Endodermal cell (in vitro differentiated cells): Measurements from ENCODE around the gene HOXC9. TPM values are rescaled to one million over a fixed set of nuclear protein-coding genes. Genes with fewer than 3 reads are reported as not detected.

Experiments
- DNase-seq: peaks from one replicate; pipeline ENCODE4 v3.0.0-alpha.2; 2017
- H3K27ac ChIP-seq: 2 replicates; pipeline ENCODE4 v1.5.1; 2013; ENCODE audit warnings: mild to moderate bottlenecking, low read depth, low read length, moderate library complexity
- H3K27me3 ChIP-seq: 2 replicates; pipeline ENCODE4 v1.6.1; 2013; ENCODE audit warnings: mild to moderate bottlenecking, low read length, moderate library complexity; ENCODE audit not compliant: insufficient read depth, control insufficient read depth, poor library complexity, severe bottlenecking
- H3K36me3 ChIP-seq: 2 replicates; pipeline ENCODE4 v1.7.0; 2013; ENCODE audit warnings: mild to moderate bottlenecking, low read length, moderate library complexity; ENCODE audit not compliant: control insufficient read depth, insufficient read depth
- H3K4me1 ChIP-seq: one replicate; pipeline ENCODE4 v1.7.0; 2013; ENCODE audit warnings: low read length; ENCODE audit not compliant: control insufficient read depth, insufficient read depth
- H3K4me3 ChIP-seq: 2 replicates; pipeline ENCODE4 v1.5.1; 2013; ENCODE audit warnings: mild to moderate bottlenecking, low read length, moderate library complexity
- H3K9ac ChIP-seq: 2 replicates; pipeline ENCODE4 v1.6.1; 2013; ENCODE audit warnings: mild to moderate bottlenecking, low read length, moderate library complexity; ENCODE audit not compliant: poor library complexity, severe bottlenecking; ENCODE audit errors: extremely low read depth
- H3K9me3 ChIP-seq: 2 replicates; pipeline ENCODE4 v1.6.1; 2013; ENCODE audit warnings: mild to moderate bottlenecking, low read length, moderate library complexity; ENCODE audit not compliant: control insufficient read depth
- H3K27ac Mint-ChIP-seq: 2 replicates; pipeline ENCODE4 v1.8.0; 2020; ENCODE audit warnings: mixed read lengths
- H3K27me3 Mint-ChIP-seq: 2 replicates; pipeline ENCODE4 v1.8.0; 2021; ENCODE audit warnings: mild to moderate bottlenecking, mixed read lengths; ENCODE audit not compliant: insufficient read depth
- H3K36me3 Mint-ChIP-seq: 2 replicates; pipeline ENCODE4 v1.8.0; 2020; ENCODE audit warnings: low read depth, mixed read lengths
- H3K4me1 Mint-ChIP-seq: 2 replicates; pipeline ENCODE4 v1.8.0; 2020; ENCODE audit warnings: mixed read lengths
- H3K4me3 Mint-ChIP-seq: 2 replicates; pipeline ENCODE4 v1.8.0; 2020; ENCODE audit warnings: mild to moderate bottlenecking, moderate library complexity, mixed read lengths
- H3K9me3 Mint-ChIP-seq: 2 replicates; pipeline ENCODE4 v1.8.0; 2020; ENCODE audit warnings: mild to moderate bottlenecking, mixed read lengths
- CTCF ChIP-seq: fragments of 200-600 bp; sonication (generic); conservative IDR thresholded peaks from 2 replicates; pipeline ENCODE4 v1.5.0; 2021; ENCODE audit warnings: antibody characterized with exemption, mild to moderate bottlenecking
- WGBS, 2 experiments: methylation state at CpG; one replicate each; pipeline versions ENCODE4 v1.1.5 to v1.1.7; 2013; ENCODE audit warnings: missing lambda C conversion rate in 2 of 2, mixed read lengths in 1 of 2; ENCODE audit not compliant: insufficient coverage in 1 of 2, insufficient read length in 1 of 2; 5-methylcytosine and 5-hydroxymethylcytosine counted together
- total RNA-seq, 2 donors: library from RNA; stranded (reverse); fragmentation: NEBNext Ultra II Directional in 1 of 2; extraction: Animal tissue kit (Norgen Biotek cat#: 25700) in 1 of 2; gene quantifications; 2 replicates in 1 of 2; 3 replicates in 1 of 2; pipeline ENCODE4 v1.2.1, GENCODE V29; 2021

The HOXC9 gene
- total RNA-seq, 2 donors from 2014 or later, result not detected

- Histone ChIP-seq H3K4me3 (no peak overlapping the region), H3K36me3 (no peaks in the 10 kb centered on the region), H3K4me1 (no peaks in the 10 kb centered on the region), H3K9ac (no peak overlapping the region), H3K9me3 (peaks cover 7% of the 10 kb centered on the region), H3K27ac (no peak overlapping the region), H3K27me3 (peaks cover 100% of the 10 kb centered on the region)
- Mint-ChIP-seq H3K9me3 (peaks cover 17% of the 10 kb centered on the region), H3K4me3 (peak overlapping the region; percentile 34), H3K4me1 (peaks cover 15% of the 10 kb centered on the region), H3K27me3 (peaks cover 100% of the 10 kb centered on the region), H3K27ac (no peak overlapping the region), H3K36me3 (no peaks in the 10 kb centered on the region)
- WGBS, 2 experiments, result 4 to 10% methylated on average over 22 to 68 of the region's 71 CpGs
- TF ChIP-seq CTCF, result no peak
- peak; percentile 84 for DNase-seq
Measured at GRCh38 chr12:53973236-53974042, 26.5 kb upstream of the HOXC9 start.

GRCh38 chr12:53974084-53975063, 25.6 kb upstream of the HOXC9 start, which contains the start of gene HOTAIR:
TSS of gene HOTAIR (minus strand) at chr12:53974954.
- H3K27ac ChIP-seq, result no peak within 1 kb of the TSS
- no peaks in the 10 kb centered on the region for H3K4me1 ChIP-seq
- Mint-ChIP-seq H3K27ac (no peak within 1 kb of the TSS), H3K4me1 (peaks cover 15% of the 10 kb centered on the region), H3K4me3 (peak within 1 kb of the TSS; percentile 33), H3K9me3 (peaks cover 17% of the 10 kb centered on the region), H3K36me3 (no peaks in the 10 kb centered on the region), H3K27me3 (peaks cover 100% of the 10 kb centered on the region)
- no peak within 1 kb of the TSS for H3K4me3 ChIP-seq
- TF ChIP-seq CTCF, result no peak
- H3K36me3 ChIP-seq, result no peaks in the 10 kb centered on the region
- peaks cover 100% of the 10 kb centered on the region for H3K27me3 ChIP-seq
- DNase-seq, result peak; percentile 70
- peaks cover 7% of the 10 kb centered on the region for H3K9me3 ChIP-seq
- H3K9ac ChIP-seq, result no peak within 1 kb of the TSS
- 5 to 7% methylated on average over 20 to 60 of the region's 63 CpGs for WGBS, 2 experiments

DNA sequence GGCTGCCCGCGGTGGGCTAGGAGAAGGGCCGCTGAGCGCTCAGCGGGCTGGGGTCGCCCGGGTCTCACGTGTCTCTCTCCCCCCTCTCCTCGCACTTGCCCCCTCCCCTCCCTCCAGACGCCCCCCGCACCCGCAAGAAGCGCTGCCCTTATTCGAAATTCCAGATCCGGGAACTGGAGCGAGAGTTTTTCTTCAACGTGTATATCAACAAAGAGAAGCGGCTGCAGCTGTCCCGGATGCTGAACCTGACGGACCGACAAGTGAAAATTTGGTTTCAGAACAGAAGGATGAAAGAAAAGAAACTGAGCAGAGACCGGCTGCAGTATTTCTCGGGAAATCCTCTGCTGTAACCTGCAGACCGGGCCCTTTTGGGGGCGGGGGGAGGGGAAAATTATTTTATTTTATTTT, 24.9 kb upstream of the HOXC9 start:
- Histone ChIP-seq H3K9ac (no peak overlapping the region), H3K36me3 (no peaks in the 10 kb centered on the region), H3K4me3 (no peak overlapping the region), H3K27me3 (peaks cover 100% of the 10 kb centered on the region), H3K4me1 (no peaks in the 10 kb centered on the region), H3K27ac (no peak overlapping the region), H3K9me3 (peaks cover 7% of the 10 kb centered on the region)
- Mint-ChIP-seq H3K27me3 (peaks cover 100% of the 10 kb centered on the region), H3K4me3 (peak overlapping the region; percentile 33), H3K27ac (no peak overlapping the region), H3K36me3 (no peaks in the 10 kb centered on the region), H3K4me1 (peaks cover 15% of the 10 kb centered on the region), H3K9me3 (peaks cover 17% of the 10 kb centered on the region)
- no peak for TF ChIP-seq CTCF
- no peak for DNase-seq
- WGBS, 2 experiments, result 7 to 11% methylated on average over 7 to 21 of the region's 25 CpGs
